HG03460 (cell line): ENCODE measurements around the gene GIT2.
"Not testable (repeated sequence)": the region's sequence is repeated elsewhere in the genome, so short reads cannot be mapped to it uniquely, and the experiment has no call there.

Experiments used
- ATAC-seq: cut with Tn5 transposase; IDR thresholded peaks from one replicate; pipeline ENCODE4 v1.9.1; 2021; ENCODE audit not compliant: unreplicated experiment

The GIT2 gene

GRCh38 chr12:109949089-109949488, 47.1 kb downstream of the GIT2 start:
- ATAC-seq: no peak

GRCh38 chr12:109948368-109948767, 47.8 kb downstream of the GIT2 start:
- no peak for ATAC-seq

GRCh38 chr12:109947521-109947920, 48.6 kb downstream of the GIT2 start:
- no peak for ATAC-seq

GRCh38 chr12:109946913-109947312, 49.3 kb downstream of the GIT2 start:
- no peak for ATAC-seq

GRCh38 chr12:109946505-109946904, 49.7 kb downstream of the GIT2 start:
- ATAC-seq: no peak

- ATAC-seq: no peak
Observed at GRCh38 chr12:109944561-109945359, 51.4 kb downstream of the GIT2 start.

GRCh38 chr12:109943811-109944210, 52.4 kb downstream of the GIT2 start:
- no peak for ATAC-seq

- no peak for ATAC-seq
Observed at GRCh38 chr12:109940339-109940923, 55.7 kb downstream of the GIT2 start.

GRCh38 chr12:109939504-109939903, 56.7 kb downstream of the GIT2 start:
- no peak for ATAC-seq

- ATAC-seq: no peak
Observed at GRCh38 chr12:109938947-109939346, 57.2 kb downstream of the GIT2 start.

GRCh38 chr12:109937371-109937770, 58.8 kb downstream of the GIT2 start:
- no peak for ATAC-seq

GRCh38 chr12:109934026-109934425, 62.1 kb downstream of the GIT2 start:
- no peak for ATAC-seq

- ATAC-seq: no peak
Observed at GRCh38 chr12:109932878-109933503, 63.2 kb downstream of the GIT2 start.

- no peak for ATAC-seq
Observed at GRCh38 chr12:109931143-109931542, 65.0 kb downstream of the GIT2 start.

GRCh38 chr12:109930028-109930800, 66.0 kb downstream of the GIT2 start:
- no peak for ATAC-seq

GRCh38 chr12:109929326-109929725, 66.8 kb downstream of the GIT2 start:
- ATAC-seq: not testable (repeated sequence)

GRCh38 chr12:109928058-109928656, 68.0 kb downstream of the GIT2 start:
- ATAC-seq: no peak

- ATAC-seq: no peak
Observed at GRCh38 chr12:109927622-109928021, 68.5 kb downstream of the GIT2 start.

GRCh38 chr12:109926488-109927210, 69.5 kb downstream of the GIT2 start:
- no peak for ATAC-seq

- ATAC-seq: no peak
Observed at GRCh38 chr12:109926016-109926415, 70.2 kb downstream of the GIT2 start.
